IMR-90 (cell line): ENCODE measurements around the gene ADGRF4. TPM values are rescaled to one million over a fixed set of nuclear protein-coding genes. Genes with fewer than 3 reads are reported as not detected.

Source experiments
- ATAC-seq: fragments of 200-7000 bp; cut with Tn5 transposase; 2 replicates; pipeline ENCODE4 v1.9.1; 2020; ENCODE audit warnings: low read depth, mild to moderate bottlenecking, moderate library complexity
- BruUV-seq: library from RNA; stranded (reverse); fragments of 400-500 nt; replicated peaks from 2 replicates; lab custom pipeline; 2021; lab: Mats Ljungman, UMichigan
- CTCF ChIA-PET: fragments of 300-600 bp; formaldehyde crosslinking; extraction: SDS; loops from one replicate; lab custom pipeline; 2021; ENCODE audit warnings: antibody characterized with exemption; lab: Yijun Ruan, JAX
- POLR2A ChIA-PET: fragments of 300-600 bp; sonication (Branson Sonifier 250); formaldehyde crosslinking; loops from one replicate; lab custom pipeline; 2022; ENCODE audit warnings: antibody characterized with exemption; ENCODE audit not compliant: unreplicated experiment; lab: Charles Lee
- DNase-seq: peaks from one replicate; pipeline ENCODE4 v3.0.0; 2013
- H2AFZ ChIP-seq: replicated peaks from 2 replicates; pipeline ENCODE3; 2013; ENCODE audit warnings: low read length, mild to moderate bottlenecking; ENCODE audit not compliant: poor library complexity
- H2AK5ac ChIP-seq: 2 replicates; pipeline ENCODE4 v1.6.1; 2013; ENCODE audit warnings: low read depth, low read length, inconsistent platforms
- H2AK9ac ChIP-seq: replicated peaks from 2 replicates; pipeline ENCODE3; 2013; ENCODE audit warnings: mild to moderate bottlenecking, low read depth, low read length, moderate library complexity; ENCODE audit not compliant: poor library complexity
- H2BK120ac ChIP-seq: 2 replicates; pipeline ENCODE4 v1.6.1; 2013; ENCODE audit warnings: low read depth, low read length, inconsistent platforms
- H2BK15ac ChIP-seq: 3 replicates; pipeline ENCODE4 v1.6.1; 2013; ENCODE audit warnings: low read depth, low read length, inconsistent platforms
- H2BK20ac ChIP-seq: 2 replicates; pipeline ENCODE4 v1.6.1; 2013; ENCODE audit warnings: low read depth, mild to moderate bottlenecking, inconsistent platforms, low read length, moderate library complexity
- H2BK5ac ChIP-seq: 2 replicates; pipeline ENCODE4 v1.6.1; 2013; ENCODE audit warnings: mild to moderate bottlenecking, low read depth, low read length, inconsistent platforms; ENCODE audit not compliant: poor library complexity, severe bottlenecking
- H3K14ac ChIP-seq: replicated peaks from 2 replicates; pipeline ENCODE4 v1.6.1; 2013; ENCODE audit warnings: low read depth, low read length, inconsistent platforms
- H3K18ac ChIP-seq: 2 replicates; pipeline ENCODE4 v1.6.1; 2013; ENCODE audit warnings: low read depth, low read length, control low read depth
- H3K23ac ChIP-seq: 2 replicates; pipeline ENCODE4 v1.6.1; 2013; ENCODE audit warnings: low read depth, low read length, inconsistent platforms
- H3K27ac ChIP-seq: 2 replicates; pipeline ENCODE4 v1.5.1; 2013; ENCODE audit warnings: mild to moderate bottlenecking, control low read depth, low read length; ENCODE audit not compliant: insufficient read depth
- H3K27me3 ChIP-seq: 2 replicates; pipeline ENCODE4 v1.6.1; 2013; ENCODE audit warnings: low read length; ENCODE audit not compliant: control insufficient read depth, insufficient read depth
- H3K36me3 ChIP-seq: 2 replicates; pipeline ENCODE4 v1.6.1; 2013; ENCODE audit warnings: low read length, mixed read lengths; ENCODE audit not compliant: control insufficient read depth, insufficient read depth
- H3K4ac ChIP-seq: 2 replicates; pipeline ENCODE4 v1.6.1; 2013; ENCODE audit warnings: low read depth, low read length, inconsistent platforms
- H3K4me1 ChIP-seq: 2 replicates; pipeline ENCODE4 v1.6.1; 2013; ENCODE audit warnings: low read length, mixed read lengths; ENCODE audit not compliant: control insufficient read depth, insufficient read depth
- H3K4me2 ChIP-seq: 2 replicates; pipeline ENCODE4 v1.6.1; 2013; ENCODE audit warnings: low read depth, mild to moderate bottlenecking, control low read depth, low read length, moderate library complexity
- H3K4me3 ChIP-seq: 2 replicates; pipeline ENCODE4 v1.5.1; 2013; ENCODE audit warnings: low read depth, mild to moderate bottlenecking, control low read depth, low read length, moderate library complexity; ENCODE audit not compliant: insufficient read depth
- H3K56ac ChIP-seq: 2 replicates; pipeline ENCODE4 v1.6.1; 2013; ENCODE audit warnings: low read length, inconsistent platforms; ENCODE audit not compliant: insufficient read depth; ENCODE audit errors: extremely low read depth
- H3K79me1 ChIP-seq, 2 experiments: 2 replicates each; pipeline ENCODE4 v1.6.1; 2013; ENCODE audit warnings: low read length in 2 of 2, inconsistent platforms in 1 of 2, low read depth in 1 of 2
- H3K9ac ChIP-seq: 2 replicates; pipeline ENCODE4 v1.6.1; 2013; ENCODE audit warnings: low read depth, low read length, control low read depth
- H3K9me1 ChIP-seq: 2 replicates; pipeline ENCODE4 v1.6.1; 2013; ENCODE audit warnings: low read length, inconsistent platforms; ENCODE audit not compliant: insufficient read depth
- H3K9me3 ChIP-seq: 2 replicates; pipeline ENCODE4 v1.6.1; 2013; ENCODE audit warnings: low read length; ENCODE audit not compliant: control insufficient read depth, insufficient read depth
- H4K20me1 ChIP-seq: 2 replicates; pipeline ENCODE4 v1.6.1; 2013; ENCODE audit warnings: low read length, inconsistent platforms; ENCODE audit not compliant: insufficient read depth
- H4K5ac ChIP-seq: 2 replicates; pipeline ENCODE4 v1.6.1; 2013; ENCODE audit warnings: mild to moderate bottlenecking, low read depth, low read length, control low read depth
- H4K8ac ChIP-seq, 2 experiments: 2 replicates each; pipeline ENCODE4 v1.6.1; 2013; ENCODE audit warnings: low read depth in 2 of 2, low read length in 2 of 2, control low read depth in 1 of 2, inconsistent platforms in 1 of 2
- H4K91ac ChIP-seq: 2 replicates; pipeline ENCODE4 v1.6.1; 2013; ENCODE audit warnings: low read depth, low read length, inconsistent platforms; ENCODE audit not compliant: insufficient read depth
- BHLHE40 ChIP-seq: fragments of 150-350 bp; IDR thresholded peaks from 2 replicates; pipeline ENCODE4 v1.6.1; 2016; ENCODE audit warnings: mild to moderate bottlenecking, low read depth, low read length
- CEBPB ChIP-seq: IDR thresholded peaks from 2 replicates; pipeline ENCODE4 v1.6.1; 2012; ENCODE audit warnings: low read depth, low read length, improper control_type of control experiment
- FOS ChIP-seq: fragments of 150-350 bp; IDR thresholded peaks from 2 replicates; pipeline ENCODE4 v1.6.1; 2016; ENCODE audit warnings: low read depth, low read length
- MXI1 ChIP-seq: IDR thresholded peaks from 2 replicates; pipeline ENCODE4 v1.6.1; 2012; ENCODE audit warnings: low read depth, mild to moderate bottlenecking, low read length, moderate library complexity, borderline replicate concordance
- NFE2L2 ChIP-seq: fragments of 150-350 bp; IDR thresholded peaks from 2 replicates; pipeline ENCODE4 v1.6.1; 2016; ENCODE audit warnings: low read depth, mild to moderate bottlenecking, low read length
- POLR2A ChIP-seq: IDR thresholded peaks from 2 replicates; pipeline ENCODE4 v1.6.1; 2012; ENCODE audit warnings: mild to moderate bottlenecking, low read depth, low read length
- RAD21 ChIP-seq: IDR thresholded peaks from 2 replicates; pipeline ENCODE4 v1.6.1; 2012; ENCODE audit warnings: low read length, improper control_type of control experiment
- RFX5 ChIP-seq: IDR thresholded peaks from 2 replicates; pipeline ENCODE4 v1.8.0; 2012; ENCODE audit warnings: low read depth, mild to moderate bottlenecking, low read length, moderate library complexity
- SMC3 ChIP-seq: fragments of 150-350 bp; IDR thresholded peaks from 2 replicates; pipeline ENCODE4 v1.6.1; 2016; ENCODE audit warnings: low read depth, mild to moderate bottlenecking, antibody characterized with exemption, low read length, moderate library complexity
- WGBS, 2 experiments: methylation state at CpG; one replicate each; pipeline versions ENCODE4 v1.1.5 to v1.1.7; 2013; ENCODE audit warnings: missing lambda C conversion rate in 2 of 2; ENCODE audit not compliant: insufficient read length in 1 of 2; ENCODE audit errors: extremely low coverage in 2 of 2; 5-methylcytosine and 5-hydroxymethylcytosine counted together
- dilution Hi-C: fragments of 300-500 bp; cut with HindIII; formaldehyde crosslinking; loops from one replicate; pipeline ENCODE4 v1.14.3; 2018; ENCODE audit warnings: low sequenced_read_pairs; ENCODE audit not compliant: unreplicated experiment
- in situ Hi-C: fragments of 300-500 bp; cut with MboI; formaldehyde crosslinking; loops from 3 replicates; pipeline ENCODE4 v1.14.3; 2019; ENCODE audit warnings: low sequenced_read_pairs, inconsistent platforms, mixed read lengths
- intact Hi-C: fragments of 100-400 bp; cut with micrococcal nuclease; formaldehyde crosslinking; loops from 2 replicates; pipeline ENCODE4 v1.10.0; 2022
- polyA plus RNA-seq, 3 experiments: library from polyadenylated mRNA; depleted of rRNA; stranded (reverse); fragments of >200 nt; gene quantifications; 2 replicates each; pipeline ENCODE4 v1.2.3, GENCODE V29; 2012; ENCODE audit warnings: low replicate concordance in 1 of 3
- total RNA-seq: library from RNA; depleted of rRNA; stranded (reverse); fragments of >200 nt; gene quantifications from 2 replicates; pipeline ENCODE4 v1.2.3, GENCODE V29; 2012

Gene ADGRF4
- total and polyA plus RNA-seq, 2 of the 4 experiments (the other 2 are of a cell fraction), result under 0.01 to 0.02 TPM

DNA sequence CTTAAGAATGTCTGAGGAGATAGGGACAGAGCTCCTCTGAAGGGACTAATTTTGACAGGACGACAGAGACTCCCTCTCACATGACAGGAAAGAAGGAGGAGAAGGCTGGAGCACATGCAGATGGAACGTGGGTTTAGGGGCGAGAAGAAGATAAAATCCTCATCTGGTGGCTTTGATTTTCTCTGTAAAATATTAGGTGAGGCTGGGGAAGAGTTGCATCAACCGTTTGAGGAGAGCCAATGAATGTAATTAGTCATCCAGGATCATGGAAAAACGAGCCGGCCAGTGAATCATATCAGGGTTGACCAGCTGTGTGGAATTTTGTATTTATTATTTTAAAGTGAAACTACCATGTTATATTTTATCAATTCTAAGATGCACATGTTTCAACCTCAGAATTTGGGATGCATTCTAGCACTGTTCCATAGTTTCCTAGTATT is 46.9 kb upstream of the ADGRF4 start:
- H3K4me2 ChIP-seq, result peak overlapping the region; percentile 67
- ChIA-PET CTCF (no interaction called here), POLR2A (no interaction called here)
- H3K27ac ChIP-seq, result no peak overlapping the region
- no peaks in the 10 kb centered on the region for H3K27me3 ChIP-seq
- no peak overlapping the region for H2BK15ac ChIP-seq
- peak overlapping the region; percentile 43; the same call in 1 of the 2 replicates for H2BK120ac ChIP-seq
- H3K36me3 ChIP-seq, result no peaks in the 10 kb centered on the region
- H3K9ac ChIP-seq, result no peak overlapping the region
- no peak overlapping the region for H2BK5ac ChIP-seq
- no peak overlapping the region for H3K4ac ChIP-seq
- TF ChIP-seq FOS, result no peak
- TF ChIP-seq POLR2A, result no peak
- peak; percentile 79; the same call in 1 of the 2 replicates for TF ChIP-seq CEBPB
- TF ChIP-seq RAD21, result no peak
- TF ChIP-seq MXI1, result no peak
- TF ChIP-seq BHLHE40, result peak; percentile 23; the same call in 1 of the 2 replicates
- TF ChIP-seq NFE2L2, result no peak
- TF ChIP-seq RFX5, result no peak
- no peak for TF ChIP-seq SMC3
- no peak overlapping the region for H2BK20ac ChIP-seq
- H3K9me1 ChIP-seq, result no peaks in the 10 kb centered on the region
- BruUV-seq, result no TSS peak
- H3K56ac ChIP-seq, result no peak overlapping the region
- H4K5ac ChIP-seq, result no peak overlapping the region
- H2AK9ac ChIP-seq, result no peak overlapping the region
- no peaks in the 10 kb centered on the region for H4K20me1 ChIP-seq
- peak; percentile 78 for ATAC-seq
- peak overlapping the region; percentile 36; the same call in 1 of the 2 replicates for H3K23ac ChIP-seq
- H4K8ac ChIP-seq, result no peak overlapping the region
- no peak overlapping the region for H4K91ac ChIP-seq
- no peaks in the 10 kb centered on the region for H3K4me1 ChIP-seq
- intact Hi-C loops (no loop called here), in situ Hi-C loops (no loop called here), dilution Hi-C loops (no loop called here)
- no peak overlapping the region for H2AK5ac ChIP-seq
- no peak overlapping the region for H3K18ac ChIP-seq
- peak overlapping the region; percentile 77 for H2AFZ ChIP-seq
- WGBS, 2 experiments, result no CpG with 5 or more reads among the region's 6 CpGs
- H3K9me3 ChIP-seq, result no peaks in the 10 kb centered on the region
- peak; percentile 74 for DNase-seq
- no peaks in the 10 kb centered on the region for H3K79me1 ChIP-seq
- H3K14ac ChIP-seq, result no peak overlapping the region
- H3K4me3 ChIP-seq, result no peak overlapping the region
